HG03460 (cell line): ENCODE measurements around the gene HOXB2.

Source experiments
- ATAC-seq: cut with Tn5 transposase; IDR thresholded peaks from one replicate; pipeline ENCODE4 v1.9.1; 2021; ENCODE audit not compliant: unreplicated experiment

Gene HOXB2

GRCh38 chr17:48566717-48567116, 21.8 kb upstream of the HOXB2 start:
- no peak for ATAC-seq

GRCh38 chr17:48565925-48566710, 21.2 kb upstream of the HOXB2 start:
- no peak for ATAC-seq

GRCh38 chr17:48565022-48565554, 20.2 kb upstream of the HOXB2 start:
- no peak for ATAC-seq

- ATAC-seq, result no peak
These were observed 19.5 kb upstream of the HOXB2 start for GRCh38 chr17:48564188-48565021.

GRCh38 chr17:48563867-48564187, 18.9 kb upstream of the HOXB2 start:
- ATAC-seq, result no peak

- no peak for ATAC-seq
These were observed 18.5 kb upstream of the HOXB2 start for GRCh38 chr17:48563385-48563838.

- no peak for ATAC-seq
These were observed 18.0 kb upstream of the HOXB2 start for GRCh38 chr17:48562934-48563333.

GRCh38 chr17:48561884-48562810, 17.2 kb upstream of the HOXB2 start:
- peak; percentile 60 for ATAC-seq

- no peak for ATAC-seq
These were observed 15.2 kb upstream of the HOXB2 start for GRCh38 chr17:48559840-48560817.

GRCh38 chr17:48559122-48559839, 14.4 kb upstream of the HOXB2 start:
- ATAC-seq, result no peak

GRCh38 chr17:48558831-48559121, 13.9 kb upstream of the HOXB2 start:
- no peak for ATAC-seq

- no peak for ATAC-seq
These were observed 13.3 kb upstream of the HOXB2 start for GRCh38 chr17:48558057-48558830.

GRCh38 chr17:48556576-48557401, 11.9 kb upstream of the HOXB2 start:
- ATAC-seq, result no peak

- ATAC-seq, result no peak
These were observed 11.3 kb upstream of the HOXB2 start for GRCh38 chr17:48556229-48556575.

- no peak for ATAC-seq
These were observed 10.6 kb upstream of the HOXB2 start for GRCh38 chr17:48555258-48556228.

- no peak for ATAC-seq
These were observed 9.7 kb upstream of the HOXB2 start for GRCh38 chr17:48554412-48555257.
